ENCODE data around the gene ANGEL2.
"Not testable (repeated sequence)": the region's sequence is repeated elsewhere in the genome, so short reads cannot be mapped to it uniquely, and the experiment has no call there.

The ANGEL2 gene

DNA sequence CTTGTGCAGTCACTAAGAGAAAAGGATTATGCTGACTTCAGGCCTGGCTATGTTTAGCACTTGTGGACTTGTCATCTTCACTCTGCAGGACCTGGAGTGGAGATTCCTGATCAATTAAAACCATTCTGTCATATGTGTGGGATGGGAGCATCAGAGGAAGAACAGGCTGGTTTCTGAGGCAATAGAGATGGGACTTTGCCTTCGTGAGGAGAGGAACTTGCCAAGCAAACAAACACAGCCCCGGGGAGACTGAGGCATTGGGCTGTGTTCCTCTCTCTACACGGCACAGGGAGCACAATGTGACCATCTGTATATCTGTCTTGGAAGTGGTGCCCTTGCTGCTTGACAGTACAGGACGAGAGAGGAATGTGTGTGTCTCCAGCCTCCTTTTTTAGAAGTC is 42.2 kb downstream of the ANGEL2 start:
- TF ChIP-seq, protein P1, sequence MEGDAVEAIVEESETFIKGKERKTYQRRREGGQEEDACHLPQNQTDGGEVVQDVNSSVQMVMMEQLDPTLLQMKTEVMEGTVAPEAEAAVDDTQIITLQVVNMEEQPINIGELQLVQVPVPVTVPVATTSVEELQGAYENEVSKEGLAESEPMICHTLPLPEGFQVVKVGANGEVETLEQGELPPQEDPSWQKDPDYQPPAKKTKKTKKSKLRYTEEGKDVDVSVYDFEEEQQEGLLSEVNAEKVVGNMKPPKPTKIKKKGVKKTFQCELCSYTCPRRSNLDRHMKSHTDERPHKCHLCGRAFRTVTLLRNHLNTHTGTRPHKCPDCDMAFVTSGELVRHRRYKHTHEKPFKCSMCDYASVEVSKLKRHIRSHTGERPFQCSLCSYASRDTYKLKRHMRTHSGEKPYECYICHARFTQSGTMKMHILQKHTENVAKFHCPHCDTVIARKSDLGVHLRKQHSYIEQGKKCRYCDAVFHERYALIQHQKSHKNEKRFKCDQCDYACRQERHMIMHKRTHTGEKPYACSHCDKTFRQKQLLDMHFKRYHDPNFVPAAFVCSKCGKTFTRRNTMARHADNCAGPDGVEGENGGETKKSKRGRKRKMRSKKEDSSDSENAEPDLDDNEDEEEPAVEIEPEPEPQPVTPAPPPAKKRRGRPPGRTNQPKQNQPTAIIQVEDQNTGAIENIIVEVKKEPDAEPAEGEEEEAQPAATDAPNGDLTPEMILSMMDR (IDR thresholded peaks at IDR 0.05; ENCODE audit: extremely low read depth, missing control alignments) = no peak
- no peak for DNase-seq (ENCODE audit: low spot score)

DNA sequence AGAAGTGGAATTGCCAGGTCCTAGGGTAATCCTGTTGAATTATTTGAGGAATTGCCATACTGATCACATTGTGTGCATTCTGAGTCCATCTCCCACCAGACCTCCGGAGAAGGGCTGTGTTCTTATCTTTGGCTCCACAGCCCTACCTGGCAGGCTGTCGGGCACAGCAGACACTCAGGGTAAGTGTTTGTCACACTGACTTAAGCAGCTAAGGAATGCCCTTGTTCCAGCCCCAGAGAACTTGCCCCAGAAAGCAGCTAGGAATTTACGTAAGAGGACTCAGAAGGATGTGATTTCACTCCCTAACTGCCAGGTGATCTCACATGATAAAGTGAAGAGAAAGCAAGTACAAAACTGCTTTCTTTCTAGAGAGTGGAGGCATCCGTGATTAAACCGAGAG is 44.4 kb downstream of the ANGEL2 start:
- no peak for DNase-seq (ENCODE audit: low spot score)
- TF ChIP-seq, protein P1 (IDR thresholded peaks at IDR 0.05; ENCODE audit: extremely low read depth, missing control alignments) = no peak

GRCh38 chr1:212970085-212970484 is 45.6 kb downstream of the ANGEL2 start:
- TF ChIP-seq, protein P1 (IDR thresholded peaks at IDR 0.05; ENCODE audit: extremely low read depth, missing control alignments) = no peak
- no peak for DNase-seq (ENCODE audit: low spot score)

- TF ChIP-seq, protein P1 (IDR thresholded peaks at IDR 0.05; ENCODE audit: extremely low read depth, missing control alignments) = no peak
- no peak for DNase-seq (ENCODE audit: low spot score)
Observed at GRCh38 chr1:212968368-212968863, 47.3 kb downstream of the ANGEL2 start.

DNA sequence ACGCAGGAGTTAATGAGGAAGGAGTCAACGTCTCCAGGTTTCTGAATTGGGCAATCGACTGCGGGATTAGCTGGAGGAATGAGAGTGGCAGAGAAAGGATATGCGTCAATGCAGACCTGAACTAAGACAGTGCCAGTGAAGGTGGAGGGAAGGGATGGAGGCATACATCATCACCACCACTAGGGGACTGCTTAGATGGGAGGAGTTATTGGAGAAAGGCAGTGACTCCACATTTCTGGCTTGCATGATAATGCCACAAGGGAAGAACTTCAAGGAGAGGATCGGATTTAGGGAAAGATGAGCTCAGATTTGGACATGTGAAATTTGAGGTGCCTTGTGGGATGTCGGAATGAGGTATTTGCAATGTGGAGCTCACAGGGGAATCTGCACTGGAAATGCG is 47.9 kb downstream of the ANGEL2 start:
- DNase-seq (ENCODE audit: low spot score) = no peak
- TF ChIP-seq, protein P1 (IDR thresholded peaks at IDR 0.05; ENCODE audit: extremely low read depth, missing control alignments) = peak; percentile 52

GRCh38 chr1:212966616-212967015 is 49.1 kb downstream of the ANGEL2 start:
- TF ChIP-seq, protein P1 (IDR thresholded peaks at IDR 0.05; ENCODE audit: extremely low read depth, missing control alignments) = no peak
- no peak for DNase-seq (ENCODE audit: low spot score)

DNA sequence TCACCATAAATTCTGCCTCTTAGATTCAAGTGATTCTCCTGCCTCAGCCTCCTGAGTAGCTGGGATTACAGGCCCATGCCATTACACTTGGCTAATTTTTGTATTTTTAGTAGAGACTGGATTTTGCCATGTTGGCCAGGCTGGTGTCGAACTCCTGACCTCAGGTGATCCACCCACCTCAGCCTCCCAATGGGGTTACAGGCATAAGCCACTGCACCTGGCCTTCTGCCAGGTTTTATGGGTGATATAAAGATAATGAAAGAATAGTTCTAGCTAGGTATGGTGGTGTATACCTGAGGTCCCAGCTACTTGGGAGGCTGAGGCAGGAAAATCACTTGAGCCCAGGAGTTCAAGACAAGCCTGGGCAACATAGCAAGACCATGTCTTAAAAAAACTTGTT is 50.7 kb downstream of the ANGEL2 start:
- DNase-seq (ENCODE audit: low spot score) = not testable (repeated sequence)

DNA sequence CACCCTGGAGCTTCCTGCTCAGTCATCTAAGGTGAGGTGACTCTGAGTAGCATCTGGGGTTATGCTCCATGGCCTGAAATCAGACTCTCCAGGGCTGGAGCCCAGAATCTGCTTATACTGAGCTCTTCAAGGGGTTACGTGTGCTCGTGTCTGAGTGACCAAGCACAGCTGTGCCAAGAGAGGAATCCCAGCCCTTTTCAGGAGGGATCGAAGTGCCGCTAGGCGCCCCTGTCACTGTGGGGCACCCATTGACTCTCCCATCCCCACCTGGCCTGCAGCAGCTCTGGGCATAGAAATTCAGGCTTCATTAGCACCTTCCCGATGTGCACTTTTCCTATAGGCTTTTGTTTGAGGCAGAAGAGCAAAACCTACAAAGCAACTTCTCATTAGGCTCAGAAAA is 51.6 kb downstream of the ANGEL2 start:
- no peak for DNase-seq (ENCODE audit: low spot score)
- TF ChIP-seq, protein P1 (IDR thresholded peaks at IDR 0.05; ENCODE audit: extremely low read depth, missing control alignments) = no peak

Data from GM20000 (cell line).